HFFc6 (cell line): ENCODE measurements around the gene CDH6. TPM values are rescaled to one million over a fixed set of nuclear protein-coding genes. Genes with fewer than 3 reads are reported as not detected.

Source experiments
- DNase-seq: peaks from one replicate; pipeline ENCODE4 v3.0.0-alpha.2; 2018
- H3K27ac Mint-ChIP-seq: 2 replicates; pipeline ENCODE4 v1.8.0; 2020; ENCODE audit warnings: mild to moderate bottlenecking, mixed read lengths
- H3K27me3 Mint-ChIP-seq: 2 replicates; pipeline ENCODE4 v1.8.0; 2021; ENCODE audit warnings: mild to moderate bottlenecking, moderate library complexity, mixed read lengths; ENCODE audit not compliant: insufficient read depth
- H3K36me3 Mint-ChIP-seq: 2 replicates; pipeline ENCODE4 v1.8.0; 2021; ENCODE audit warnings: low read depth, mixed read lengths
- H3K4me1 Mint-ChIP-seq: 2 replicates; pipeline ENCODE4 v1.8.0; 2020; ENCODE audit warnings: low read depth, mixed read lengths
- H3K4me3 Mint-ChIP-seq: 2 replicates; pipeline ENCODE4 v1.8.0; 2020; ENCODE audit warnings: mild to moderate bottlenecking, moderate library complexity, mixed read lengths
- H3K9me3 Mint-ChIP-seq: 2 replicates; pipeline ENCODE4 v1.8.0; 2020; ENCODE audit warnings: mild to moderate bottlenecking, mixed read lengths
- total RNA-seq, 6 experiments: library from RNA; stranded (reverse); fragmentation: NEBNext Ultra II Directional; extraction: Animal tissue kit (Norgen Biotek cat#: 25700); gene quantifications; 2 replicates in 1 of 6; 3 replicates in 5 of 6; pipeline ENCODE4 v1.2.3, GENCODE V29; 2021
- TF ChIP-seq, protein P1 (sequence below): fragments of 200-600 bp; sonication (generic); IDR thresholded peaks from 2 replicates; pipeline ENCODE4 v1.5.0; 2021; ENCODE audit warnings: antibody characterized with exemption, mild to moderate bottlenecking

Gene CDH6
- total RNA-seq, 6 experiments from 2014 or later: 0.26 to 6.6 (median 5.0) TPM

GRCh38 chr5:31375999-31376720 lies 182.7 kb downstream of the CDH6 start:
- TF ChIP-seq, protein P1, sequence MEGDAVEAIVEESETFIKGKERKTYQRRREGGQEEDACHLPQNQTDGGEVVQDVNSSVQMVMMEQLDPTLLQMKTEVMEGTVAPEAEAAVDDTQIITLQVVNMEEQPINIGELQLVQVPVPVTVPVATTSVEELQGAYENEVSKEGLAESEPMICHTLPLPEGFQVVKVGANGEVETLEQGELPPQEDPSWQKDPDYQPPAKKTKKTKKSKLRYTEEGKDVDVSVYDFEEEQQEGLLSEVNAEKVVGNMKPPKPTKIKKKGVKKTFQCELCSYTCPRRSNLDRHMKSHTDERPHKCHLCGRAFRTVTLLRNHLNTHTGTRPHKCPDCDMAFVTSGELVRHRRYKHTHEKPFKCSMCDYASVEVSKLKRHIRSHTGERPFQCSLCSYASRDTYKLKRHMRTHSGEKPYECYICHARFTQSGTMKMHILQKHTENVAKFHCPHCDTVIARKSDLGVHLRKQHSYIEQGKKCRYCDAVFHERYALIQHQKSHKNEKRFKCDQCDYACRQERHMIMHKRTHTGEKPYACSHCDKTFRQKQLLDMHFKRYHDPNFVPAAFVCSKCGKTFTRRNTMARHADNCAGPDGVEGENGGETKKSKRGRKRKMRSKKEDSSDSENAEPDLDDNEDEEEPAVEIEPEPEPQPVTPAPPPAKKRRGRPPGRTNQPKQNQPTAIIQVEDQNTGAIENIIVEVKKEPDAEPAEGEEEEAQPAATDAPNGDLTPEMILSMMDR: no peak
- Mint-ChIP-seq H3K4me3 (no peak overlapping the region), H3K9me3 (no peaks in the 10 kb centered on the region), H3K4me1 (peaks cover 34% of the 10 kb centered on the region), H3K27ac (no peak overlapping the region), H3K27me3 (no peaks in the 10 kb centered on the region; the same call in 1 of the 2 replicates), H3K36me3 (peaks cover 4% of the 10 kb centered on the region)
- no peak for DNase-seq

DNA sequence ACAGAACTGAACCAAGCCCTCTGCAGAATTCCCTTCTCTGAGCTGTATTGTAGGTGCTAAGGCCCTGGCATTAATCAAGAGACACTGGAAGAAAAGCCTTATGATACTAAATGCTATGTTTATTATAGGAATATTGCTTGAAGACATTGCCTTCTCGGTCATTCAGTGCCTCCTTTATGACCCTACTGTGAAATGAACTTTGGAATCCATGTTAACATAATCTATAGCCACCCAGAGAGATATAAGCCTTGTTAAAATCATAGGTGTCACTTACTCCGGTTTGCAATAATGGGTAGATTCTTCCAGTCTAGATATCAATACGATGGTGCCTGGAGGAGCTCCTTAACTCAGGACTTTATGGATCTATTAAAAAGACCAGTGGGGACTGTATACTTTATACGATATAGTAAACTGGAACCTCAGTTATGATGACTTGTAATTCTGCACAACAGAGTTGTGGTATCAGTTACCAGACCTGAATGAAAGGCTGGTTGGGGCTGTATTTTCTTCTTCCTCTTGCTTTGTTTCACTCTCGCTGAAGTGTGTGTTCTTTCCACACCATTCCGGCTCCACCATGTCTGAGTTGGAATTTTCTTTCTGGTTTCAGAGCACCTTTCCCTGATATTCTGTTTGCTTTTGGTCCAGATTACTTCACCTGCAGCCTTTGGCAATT lies 183.9 kb downstream of the CDH6 start:
- no peak for DNase-seq
- Mint-ChIP-seq H3K36me3 (no peaks in the 10 kb centered on the region), H3K9me3 (no peaks in the 10 kb centered on the region), H3K27me3 (no peaks in the 10 kb centered on the region; the same call in 1 of the 2 replicates), H3K4me1 (peaks cover 33% of the 10 kb centered on the region), H3K27ac (no peak overlapping the region), H3K4me3 (no peak overlapping the region)
- TF ChIP-seq, protein P1: no peak

GRCh38 chr5:31378136-31378535 lies 184.7 kb downstream of the CDH6 start:
- Mint-ChIP-seq H3K36me3 (no peaks in the 10 kb centered on the region), H3K4me3 (no peak overlapping the region), H3K9me3 (no peaks in the 10 kb centered on the region), H3K27ac (no peak overlapping the region), H3K27me3 (no peaks in the 10 kb centered on the region; the same call in 1 of the 2 replicates), H3K4me1 (peaks cover 40% of the 10 kb centered on the region)
- DNase-seq: no peak
- TF ChIP-seq, protein P1: no peak
